SKM-1 (cell line): Measurements from ENCODE around the gene PLCG1.

Experiments
- DNase-seq: peaks from one replicate; lab custom pipeline; 2025; ENCODE audit not compliant: unreplicated experiment; lab: John Stamatoyannopoulos, UW

The PLCG1 gene

GRCh38 chr20:41204304-41205265, 67.2 kb downstream of the PLCG1 start:
- DNase-seq, result no peak

DNA sequence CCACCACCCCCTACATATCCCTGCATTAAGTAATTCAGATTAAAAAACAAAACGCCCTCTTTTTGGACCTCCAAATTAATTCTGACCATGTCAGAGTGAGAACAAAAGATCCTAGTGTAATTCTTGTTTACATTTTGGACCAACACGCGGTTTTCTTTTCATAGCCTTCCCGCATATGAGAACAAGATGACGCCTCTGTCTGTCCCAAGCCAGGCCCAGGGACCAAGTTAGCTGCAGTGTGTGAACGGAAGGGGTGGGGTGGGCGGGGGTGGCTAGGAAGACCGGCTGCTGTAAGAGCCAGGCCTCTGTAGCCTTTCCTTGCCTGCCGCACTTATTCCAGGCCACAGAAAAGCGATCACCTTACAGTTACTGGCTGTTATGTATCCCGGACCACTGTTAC, 68.0 kb downstream of the PLCG1 start:
- no peak for DNase-seq

DNA sequence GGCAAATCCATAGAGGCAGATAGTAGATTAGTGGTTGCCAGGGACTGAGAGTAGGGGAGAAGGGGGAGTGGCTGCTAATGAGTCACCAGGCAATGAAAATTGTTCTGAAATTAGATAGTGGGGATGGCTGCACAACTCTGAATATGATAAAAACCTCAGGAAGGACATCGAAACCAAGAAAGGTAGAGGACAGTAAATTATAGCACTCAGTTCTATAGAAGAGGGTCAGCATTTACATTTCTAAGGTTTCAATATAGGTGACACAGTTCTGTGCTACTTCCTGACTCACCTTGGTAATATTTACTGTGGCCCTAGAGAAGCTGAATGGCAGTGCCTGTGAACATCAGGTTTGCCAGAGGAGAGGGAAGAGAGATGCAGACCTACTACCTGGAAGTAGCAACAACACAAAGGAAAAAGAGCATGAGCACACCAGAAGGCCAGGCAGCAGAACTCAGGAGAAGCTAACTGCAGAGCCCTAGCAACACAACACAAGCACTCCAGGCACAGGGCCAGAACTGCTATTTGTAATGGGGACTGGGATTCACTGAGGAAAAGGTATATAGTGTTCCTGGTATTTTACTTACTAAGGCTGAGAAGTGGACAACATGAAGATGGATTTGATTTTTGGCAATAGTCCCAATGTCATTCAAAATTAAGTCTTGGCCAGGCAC, 75.9 kb downstream of the PLCG1 start:
- no peak for DNase-seq

GRCh38 chr20:41214202-41214601, 76.9 kb downstream of the PLCG1 start:
- DNase-seq, result no peak

DNA sequence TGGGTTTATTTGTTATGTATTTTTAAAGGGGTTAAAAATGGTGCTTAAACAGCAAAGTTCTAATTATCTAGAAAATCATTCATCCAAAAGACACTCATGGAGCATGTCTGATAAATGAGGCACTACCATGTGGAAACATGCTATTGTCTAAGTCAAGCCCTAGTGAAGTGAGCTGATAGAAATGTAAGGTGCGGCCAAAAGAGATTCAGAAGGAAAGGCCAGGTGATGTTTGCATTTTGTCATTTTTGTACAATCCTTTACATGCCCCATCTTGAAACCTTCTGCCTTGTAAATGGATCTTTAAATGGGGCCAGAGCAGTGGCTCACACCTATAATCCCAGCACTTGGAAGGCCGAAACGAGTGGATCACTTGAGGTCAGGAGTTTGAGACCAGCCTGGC, 77.3 kb downstream of the PLCG1 start:
- DNase-seq, result no peak

DNA sequence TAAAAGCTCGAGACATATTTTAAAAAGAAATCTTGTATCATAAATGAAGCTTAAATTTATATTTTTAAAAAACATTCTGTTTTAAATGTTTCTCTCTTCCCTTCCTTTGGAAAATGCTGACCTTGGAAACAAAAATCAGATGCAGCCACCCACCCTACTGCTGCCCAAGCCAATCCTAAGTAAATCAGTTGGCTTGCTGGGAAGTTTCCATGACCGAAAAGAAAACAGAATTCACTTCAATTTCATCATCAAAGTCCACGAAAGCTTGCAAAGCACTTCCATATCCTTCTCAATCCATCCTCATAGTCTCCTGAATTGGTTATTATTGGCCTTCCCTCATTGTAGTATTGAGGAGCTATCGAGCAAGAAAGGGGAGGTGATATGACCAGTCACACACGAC, 80.1 kb downstream of the PLCG1 start:
- no peak for DNase-seq

- DNase-seq, result no peak
Measured at GRCh38 chr20:41218466-41218865, 81.1 kb downstream of the PLCG1 start.

DNA sequence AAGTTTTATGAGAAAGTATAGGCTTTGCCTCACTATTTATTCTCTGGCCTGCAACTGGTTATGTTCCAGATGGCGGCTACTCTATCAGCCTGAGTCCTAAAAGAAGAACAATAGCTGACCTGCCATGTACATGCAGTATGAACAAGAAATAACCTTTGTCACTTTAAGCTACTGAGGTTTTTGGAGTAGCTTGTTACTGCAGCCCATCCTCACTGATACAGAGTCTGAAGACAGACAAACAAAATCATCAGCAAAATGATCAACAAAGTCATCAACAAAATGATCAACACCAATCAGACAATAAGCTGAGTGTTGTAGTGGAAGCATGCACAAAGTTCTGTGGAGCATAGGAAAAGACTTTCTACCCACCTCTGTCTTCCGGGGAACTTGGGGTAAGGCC, 82.5 kb downstream of the PLCG1 start:
- no peak for DNase-seq

GRCh38 chr20:41221614-41222218, 84.4 kb downstream of the PLCG1 start:
- no peak for DNase-seq

DNA sequence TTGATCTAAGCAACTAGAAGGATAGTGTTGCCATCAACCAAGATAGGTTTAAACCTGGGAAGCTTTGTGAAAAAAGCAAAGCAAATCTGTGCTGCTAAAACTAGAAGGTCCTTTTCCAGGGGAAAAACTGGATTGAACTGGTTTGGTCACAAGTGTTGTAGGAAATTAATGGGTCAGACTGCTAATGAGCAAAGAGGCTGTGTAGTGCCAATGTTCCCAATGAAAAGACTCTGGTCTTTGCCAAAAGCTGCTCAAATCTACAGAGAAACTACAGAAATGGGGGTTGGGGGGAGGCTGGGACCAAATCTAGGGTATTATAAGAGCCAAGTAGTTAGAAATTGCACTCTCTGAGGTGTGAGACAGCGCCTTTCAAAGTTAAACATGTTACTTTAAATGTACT, 85.0 kb downstream of the PLCG1 start:
- no peak for DNase-seq

GRCh38 chr20:41222703-41223102, 85.4 kb downstream of the PLCG1 start:
- DNase-seq, result no peak

DNA sequence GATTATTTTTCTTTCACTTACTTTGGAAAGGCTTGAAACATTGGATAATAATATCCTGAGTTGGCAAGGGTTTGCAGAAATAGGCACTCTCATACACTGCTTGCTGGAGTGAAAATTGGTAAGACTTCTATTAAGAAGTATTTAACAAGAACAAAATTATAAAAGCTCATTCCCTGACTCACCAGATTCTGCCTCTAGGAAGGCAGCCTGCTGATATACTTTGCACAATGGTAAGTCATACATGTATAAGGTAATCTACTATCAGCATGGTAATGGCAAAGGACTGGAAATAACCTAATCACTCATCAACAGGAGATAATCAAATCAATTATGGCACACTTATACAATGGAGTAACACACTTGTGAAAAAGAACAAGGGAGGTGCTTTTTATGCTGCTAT, 85.8 kb downstream of the PLCG1 start:
- no peak for DNase-seq

- no peak for DNase-seq
Measured at GRCh38 chr20:41224281-41224680, 86.9 kb downstream of the PLCG1 start.

DNA sequence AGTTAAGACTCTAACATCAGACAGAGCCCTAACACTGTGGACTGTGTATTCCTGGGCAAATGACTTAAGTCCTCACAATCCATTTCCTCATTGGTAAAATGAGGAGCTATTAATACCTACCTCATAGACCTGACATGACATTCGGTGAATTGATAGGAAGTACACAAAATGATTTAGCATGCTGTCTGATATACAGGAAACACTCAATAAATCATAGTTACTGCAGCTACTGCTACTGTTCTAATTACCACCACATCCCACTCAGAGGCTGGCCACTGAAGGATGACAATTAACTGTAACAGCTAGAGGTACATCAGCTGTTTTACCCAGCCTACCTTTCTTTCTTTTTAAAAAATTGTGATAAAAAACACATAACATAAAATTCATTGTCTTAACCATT, 87.7 kb downstream of the PLCG1 start:
- DNase-seq, result no peak

GRCh38 chr20:41226426-41226825, 89.1 kb downstream of the PLCG1 start:
- DNase-seq, result no peak
